ENCODE data around the gene SLC25A2. TPM values are rescaled to one million over a fixed set of nuclear protein-coding genes. Genes with fewer than 3 reads are reported as not detected.

The SLC25A2 gene
- total RNA-seq, 3 donors from 2014 or later = 0.64 to 2.0 (median 0.98) TPM

GRCh38 chr5:141306630-141307029 is 2.8 kb upstream of the SLC25A2 start:
- Histone ChIP-seq H3K4me3 (no peak overlapping the region), H3K4me1 (no peaks in the 10 kb centered on the region), H3K9me3 (peaks cover 95 to 100% of the 10 kb centered on the region in 2 donors), H3K27me3 (no peaks in the 10 kb centered on the region), H3K27ac (no peak overlapping the region), H3K36me3 (peaks cover 3% of the 10 kb centered on the region)
- intact Hi-C loops (cut with DNase I; ENCODE audit: low total_unique reads) = no loop called here
- TF ChIP-seq POLR2A (IDR thresholded peaks at IDR 0.05) (no peak), POLR2AphosphoS5 (IDR thresholded peaks at IDR 0.05) (no peak), CTCF (IDR thresholded peaks at IDR 0.05) (no peak)
- DNase-seq (ENCODE audit: low spot score in 2 of 2) = no peak

GRCh38 chr5:141298376-141298775 is 5.5 kb downstream of the SLC25A2 start:
- no peak for DNase-seq (ENCODE audit: low spot score in 2 of 2)
- H3K36me3 ChIP-seq = no peaks in the 10 kb centered on the region
- intact Hi-C loops (cut with DNase I; ENCODE audit: low total_unique reads) = no loop called here
- H3K4me3 ChIP-seq = no peak overlapping the region
- peaks cover 95 to 100% of the 10 kb centered on the region in 2 donors for H3K9me3 ChIP-seq
- no peaks in the 10 kb centered on the region for H3K4me1 ChIP-seq
- no peaks in the 10 kb centered on the region for H3K27me3 ChIP-seq
- no peak overlapping the region for H3K27ac ChIP-seq
- no peak for TF ChIP-seq POLR2AphosphoS5 (IDR thresholded peaks at IDR 0.05)
- TF ChIP-seq CTCF (IDR thresholded peaks at IDR 0.05) = no peak

GRCh38 chr5:141272906-141273305 is 30.9 kb downstream of the SLC25A2 start:
- Histone ChIP-seq H3K9me3 (peaks cover 92 to 97% of the 10 kb centered on the region in 2 donors), H3K27ac (no peak overlapping the region)
- intact Hi-C loops (cut with DNase I; ENCODE audit: low total_unique reads) = no loop called here

GRCh38 chr5:141269195-141269594 is 34.7 kb downstream of the SLC25A2 start:
- Histone ChIP-seq H3K27ac (no peak overlapping the region), H3K9me3 (peaks cover 90 to 100% of the 10 kb centered on the region in 2 donors), H3K4me3 (no peak overlapping the region), H3K36me3 (no peaks in the 10 kb centered on the region), H3K27me3 (no peaks in the 10 kb centered on the region), H3K4me1 (no peaks in the 10 kb centered on the region)
- intact Hi-C loops (cut with DNase I; ENCODE audit: low total_unique reads) = no loop called here
- no peak for DNase-seq (ENCODE audit: low spot score in 2 of 2)
- TF ChIP-seq CTCF (IDR thresholded peaks at IDR 0.05) = no peak
- TF ChIP-seq POLR2A (IDR thresholded peaks at IDR 0.05) = no peak
- no peak for TF ChIP-seq POLR2AphosphoS5 (IDR thresholded peaks at IDR 0.05)

More at GRCh38 chr5:141272906-141273305, 30.9 kb downstream of the SLC25A2 start:
- H3K4me1 ChIP-seq = no peaks in the 10 kb centered on the region
- no peaks in the 10 kb centered on the region for H3K36me3 ChIP-seq
- DNase-seq (ENCODE audit: low spot score in 2 of 2) = no peak
- H3K27me3 ChIP-seq = no peaks in the 10 kb centered on the region
- TF ChIP-seq CTCF (IDR thresholded peaks at IDR 0.05) (no peak), POLR2AphosphoS5 (IDR thresholded peaks at IDR 0.05) (no peak), POLR2A (IDR thresholded peaks at IDR 0.05) (no peak)
- no peak overlapping the region for H3K4me3 ChIP-seq

GRCh38 chr5:141261238-141261546 is 42.7 kb downstream of the SLC25A2 start:
- TF ChIP-seq POLR2A (IDR thresholded peaks at IDR 0.05) (no peak), POLR2AphosphoS5 (IDR thresholded peaks at IDR 0.05) (no peak), CTCF (IDR thresholded peaks at IDR 0.05) (no peak)
- no peaks in the 10 kb centered on the region for H3K27me3 ChIP-seq
- H3K4me1 ChIP-seq = no peaks in the 10 kb centered on the region
- H3K9me3 ChIP-seq = peaks cover 96 to 100% of the 10 kb centered on the region in 2 donors
- no peaks in the 10 kb centered on the region for H3K36me3 ChIP-seq
- DNase-seq (ENCODE audit: low spot score in 2 of 2) = no peak
- H3K4me3 ChIP-seq = no peak overlapping the region
- no peak overlapping the region for H3K27ac ChIP-seq
- intact Hi-C loops (cut with DNase I; ENCODE audit: low total_unique reads) = no loop called here
